ENCODE measurements around the gene PDGFRA.
"Not testable (repeated sequence)": the region's sequence is repeated elsewhere in the genome, so short reads cannot be mapped to it uniquely, and the experiment has no call there.

The PDGFRA gene

GRCh38 chr4:54227256-54228055 is 1.6 kb upstream of the PDGFRA start:
- DNase-seq (ENCODE audit: low spot score): peak; percentile 48

GRCh38 chr4:54228056-54228527 is 1.0 kb upstream of the PDGFRA start:
- peak; percentile 59 for DNase-seq (ENCODE audit: low spot score)

GRCh38 chr4:54228546-54228945 is 547 bp upstream of the PDGFRA start:
- no peak for DNase-seq (ENCODE audit: low spot score)

DNA sequence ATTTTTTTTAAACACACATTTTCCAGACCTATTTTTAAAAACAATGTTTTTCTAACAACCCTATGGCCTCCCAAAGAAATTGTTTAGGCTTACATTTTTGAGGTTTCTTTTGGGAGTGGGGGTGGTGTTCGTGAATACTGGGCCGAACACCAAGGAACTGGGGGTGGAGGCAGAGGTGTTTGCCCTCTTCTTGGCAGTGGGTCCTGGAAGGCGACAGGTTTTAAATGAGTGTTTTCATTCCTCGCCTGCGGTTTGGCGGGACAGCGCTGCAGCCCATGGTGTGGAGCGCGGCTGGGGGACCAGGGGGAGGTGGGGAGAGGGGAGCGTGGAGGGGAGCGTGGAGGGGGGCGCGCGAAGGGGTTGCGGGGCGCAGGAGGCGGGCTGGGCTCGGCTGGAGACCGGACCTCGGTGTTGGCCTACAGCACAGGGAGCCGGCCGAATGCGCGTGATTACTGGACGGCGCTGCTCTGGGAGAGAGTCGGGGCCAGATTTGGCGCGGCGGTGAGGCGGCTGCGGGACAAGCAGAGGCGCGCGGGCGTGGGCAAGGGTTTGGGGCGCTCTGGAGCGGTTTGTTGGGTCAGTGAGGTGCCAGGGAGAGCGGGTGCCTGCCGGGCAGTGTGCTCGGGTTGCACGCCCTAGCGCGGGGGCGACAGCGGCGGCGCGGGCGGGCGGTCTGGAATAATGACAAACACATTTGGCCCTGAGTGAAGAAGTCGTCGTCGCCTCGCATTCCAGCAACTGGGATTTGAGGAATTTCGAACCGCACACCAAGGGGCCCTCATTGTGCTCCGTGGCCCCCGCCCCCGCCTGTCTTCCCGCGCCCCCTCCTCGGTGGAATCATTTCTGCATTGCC is 764 bp downstream of the PDGFRA start:
- no peak for DNase-seq (ENCODE audit: low spot score)

DNA sequence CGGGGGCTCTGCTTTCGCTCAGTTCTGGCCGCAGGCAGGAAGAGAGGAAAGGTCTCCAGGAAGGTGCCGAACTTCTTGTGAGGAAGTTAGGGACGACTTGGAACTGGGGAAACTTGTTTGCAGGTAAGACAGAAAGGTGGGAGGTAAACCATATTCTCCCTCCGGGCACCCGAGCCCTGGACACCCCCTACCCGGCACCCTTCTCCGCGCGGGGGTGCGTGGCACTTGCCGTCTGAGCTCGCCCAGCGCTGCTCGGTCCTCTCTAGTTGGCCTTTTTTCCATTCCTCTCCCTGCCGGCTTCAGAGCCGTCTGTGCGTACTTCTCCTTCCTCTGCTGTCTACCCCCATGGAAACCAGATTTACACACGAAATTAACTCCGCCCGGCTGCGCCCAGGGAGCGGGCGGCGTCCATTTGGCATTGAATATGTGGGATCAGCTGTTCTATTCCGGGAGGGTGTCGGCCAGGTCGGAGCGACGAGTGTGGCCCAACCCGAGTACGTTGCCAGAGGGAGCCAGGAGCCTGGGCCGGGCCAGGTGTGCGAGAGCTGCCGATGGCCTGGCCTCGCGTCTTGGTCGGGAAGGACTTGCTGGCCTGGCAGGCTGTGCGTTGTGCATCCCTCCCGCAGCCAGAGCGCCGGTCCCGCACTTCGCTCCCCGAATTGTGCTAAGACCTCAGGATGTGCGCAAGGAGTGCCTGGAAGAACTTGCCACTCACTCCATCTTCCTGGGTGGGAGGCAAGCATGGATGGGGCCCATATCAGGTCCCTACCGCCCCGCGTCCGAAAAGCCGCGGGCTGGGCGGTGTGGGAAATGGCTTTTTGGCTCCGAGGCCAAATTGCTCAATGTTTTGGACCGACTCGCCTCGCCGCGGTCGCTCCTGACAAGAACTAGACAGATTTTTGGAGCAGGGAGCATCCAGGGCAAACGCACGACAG is 1.7 kb downstream of the PDGFRA start:
- DNase-seq (ENCODE audit: low spot score): no peak

GRCh38 chr4:54231419-54231767 is 2.3 kb downstream of the PDGFRA start:
- DNase-seq (ENCODE audit: low spot score): no peak

DNA sequence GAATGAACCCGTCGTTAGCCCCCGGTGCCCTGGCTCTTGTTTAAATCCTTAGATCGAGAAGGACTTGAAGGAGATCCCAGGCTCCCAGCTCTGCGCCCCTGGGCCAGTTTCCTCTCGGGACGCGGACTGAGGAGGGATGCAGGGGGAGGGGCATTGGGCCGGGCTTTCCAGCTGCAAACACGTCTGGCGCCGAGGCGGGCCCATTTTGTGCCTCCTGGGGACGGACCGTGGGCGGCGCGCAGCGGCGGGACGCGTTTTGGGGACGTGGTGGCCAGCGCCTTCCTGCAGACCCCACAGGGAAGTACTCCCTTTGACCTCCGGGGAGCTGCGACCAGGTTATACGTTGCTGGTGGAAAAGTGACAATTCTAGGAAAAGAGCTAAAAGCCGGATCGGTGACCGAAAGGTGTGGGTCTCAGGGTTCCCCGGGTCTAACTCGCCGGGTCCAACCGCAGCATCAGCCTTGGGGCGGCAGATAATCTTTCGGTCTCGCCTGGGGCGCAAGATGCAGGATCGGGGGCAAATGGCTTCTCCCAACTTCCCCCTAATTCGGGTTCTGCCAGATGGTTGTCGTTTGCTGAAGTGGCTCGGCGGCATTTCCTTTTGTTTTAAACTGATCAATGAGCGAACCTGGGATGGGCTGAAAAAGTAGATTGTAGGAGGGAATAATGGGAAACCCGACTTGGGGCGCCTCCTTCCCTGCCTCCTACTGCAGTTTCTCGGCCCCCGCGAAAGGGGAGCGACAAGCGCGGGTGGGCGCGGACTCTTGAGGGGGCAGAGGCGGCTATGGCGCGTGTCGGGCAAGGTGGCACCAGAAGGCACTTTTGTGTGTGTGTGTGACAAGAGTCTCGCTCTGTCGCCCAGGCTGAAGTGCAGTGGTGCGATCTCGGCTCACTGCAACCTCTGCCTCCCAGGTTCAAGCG is 2.9 kb downstream of the PDGFRA start:
- DNase-seq (ENCODE audit: low spot score): no peak

- DNase-seq (ENCODE audit: low spot score): peak; percentile 65
Observed at GRCh38 chr4:54233277-54233696, 4.2 kb downstream of the PDGFRA start.

DNA sequence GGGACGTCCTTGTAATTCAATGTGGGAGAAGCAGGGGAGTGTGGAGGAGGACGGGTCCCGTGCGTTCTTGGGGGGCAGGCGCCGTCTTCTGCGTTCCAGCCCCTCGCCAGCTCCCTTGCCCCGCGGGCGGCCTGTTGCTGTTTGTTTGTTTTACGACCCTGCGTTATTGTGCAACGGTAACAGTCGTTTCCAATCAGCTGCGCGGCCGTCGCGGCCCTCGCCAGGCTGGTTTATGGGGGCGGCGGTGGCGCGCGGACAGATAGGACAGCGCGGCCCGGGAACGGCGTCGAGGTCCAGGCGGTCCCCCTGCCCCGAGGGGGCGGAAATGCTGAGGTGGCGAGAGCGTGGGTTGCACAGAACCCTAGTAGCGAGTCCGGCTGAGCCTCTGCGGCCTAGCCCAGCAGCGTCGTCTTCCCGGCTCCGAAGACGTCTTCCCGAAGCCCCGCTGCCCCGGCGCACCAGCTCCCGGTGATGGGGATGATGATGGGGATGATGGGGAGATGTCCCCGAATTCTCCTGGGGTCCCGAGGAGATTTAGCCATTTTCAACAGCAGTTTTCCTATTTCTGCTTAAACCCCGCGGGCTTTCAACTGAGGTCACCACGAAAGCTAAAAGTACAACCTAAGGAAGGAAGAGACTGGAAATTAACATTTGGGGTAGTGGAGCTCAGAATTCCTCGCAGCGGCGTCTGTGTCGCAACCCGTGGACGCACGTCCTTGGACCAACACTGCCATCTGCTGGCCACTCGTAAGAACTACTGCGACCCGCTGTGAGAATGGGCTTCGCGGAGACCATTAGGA is 4.8 kb downstream of the PDGFRA start:
- DNase-seq (ENCODE audit: low spot score): peak; percentile 72

- DNase-seq (ENCODE audit: low spot score): no peak
Observed at GRCh38 chr4:54234497-54235205, 5.6 kb downstream of the PDGFRA start.

DNA sequence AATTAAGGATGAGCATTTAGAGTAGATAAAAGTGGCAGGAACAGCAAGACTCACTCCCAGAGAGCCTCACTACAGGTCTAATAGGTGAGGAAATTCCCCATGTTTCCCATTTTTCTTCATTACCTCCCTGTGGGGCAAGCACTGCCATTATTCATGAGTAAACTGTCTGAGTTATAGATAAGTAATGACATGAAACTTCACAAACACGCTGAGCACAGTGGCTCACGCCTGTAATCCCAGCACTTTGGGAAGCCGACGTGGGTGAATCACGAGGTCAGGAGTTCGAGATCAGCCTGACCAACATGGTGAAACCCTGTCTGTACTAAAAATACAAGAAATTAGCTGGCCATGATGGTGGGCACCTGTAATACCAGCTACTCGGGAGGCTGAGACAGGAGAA is 7.2 kb downstream of the PDGFRA start:
- DNase-seq (ENCODE audit: low spot score): not testable (repeated sequence)

- no peak for DNase-seq (ENCODE audit: low spot score)
Observed at GRCh38 chr4:54237770-54238169, 8.7 kb downstream of the PDGFRA start.

GRCh38 chr4:54238389-54238788 is 9.3 kb downstream of the PDGFRA start:
- DNase-seq (ENCODE audit: low spot score): no peak

DNA sequence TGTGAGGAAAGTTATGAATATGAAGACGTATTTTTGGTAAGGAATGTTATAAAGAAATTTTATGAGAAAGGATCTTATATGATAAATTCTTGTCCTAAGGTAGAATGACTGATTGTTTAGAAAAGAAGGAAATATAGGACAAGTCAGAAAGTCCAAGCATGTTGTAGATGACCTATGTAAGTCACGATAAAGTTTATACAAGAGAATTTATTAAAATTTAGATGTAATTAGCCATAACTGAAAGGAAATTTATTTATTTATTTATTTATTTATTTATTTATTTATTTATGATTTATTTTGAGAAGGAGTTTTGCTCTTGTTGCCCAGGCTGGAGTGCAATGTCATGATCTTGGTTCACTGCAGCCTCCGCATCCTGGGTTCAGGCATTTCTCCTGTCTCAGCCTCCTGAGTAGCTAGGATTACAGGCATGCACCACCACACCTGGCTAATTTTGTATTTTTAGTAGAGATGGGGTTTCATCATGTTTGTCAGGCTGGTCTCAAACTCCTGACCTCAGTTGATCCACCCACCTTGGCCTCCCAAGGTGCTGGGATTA is 12.3 kb downstream of the PDGFRA start:
- not testable (repeated sequence) for DNase-seq (ENCODE audit: low spot score)

GRCh38 chr4:54243541-54243940 is 14.4 kb downstream of the PDGFRA start:
- not testable (repeated sequence) for DNase-seq (ENCODE audit: low spot score)

DNA sequence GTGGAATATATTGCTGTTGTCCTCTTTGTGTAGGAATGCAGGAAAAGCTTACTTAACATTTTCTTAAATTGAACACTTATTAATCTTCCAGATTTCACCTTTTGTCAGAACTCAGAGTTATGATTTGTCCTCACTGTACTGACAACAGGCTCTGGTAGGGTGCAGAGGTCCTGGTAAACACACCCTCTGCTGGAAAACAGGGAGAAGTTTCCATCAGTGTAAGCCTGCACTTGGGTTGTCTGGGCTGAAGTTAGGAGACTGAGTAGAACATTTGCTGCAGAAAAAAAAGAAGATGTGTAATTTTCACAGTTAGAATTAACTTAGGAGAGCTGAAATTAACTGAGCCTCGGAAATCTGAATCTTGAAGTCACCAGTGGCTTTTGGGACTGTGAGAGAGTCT is 23.2 kb downstream of the PDGFRA start:
- not testable (repeated sequence) for DNase-seq (ENCODE audit: low spot score)

DNA sequence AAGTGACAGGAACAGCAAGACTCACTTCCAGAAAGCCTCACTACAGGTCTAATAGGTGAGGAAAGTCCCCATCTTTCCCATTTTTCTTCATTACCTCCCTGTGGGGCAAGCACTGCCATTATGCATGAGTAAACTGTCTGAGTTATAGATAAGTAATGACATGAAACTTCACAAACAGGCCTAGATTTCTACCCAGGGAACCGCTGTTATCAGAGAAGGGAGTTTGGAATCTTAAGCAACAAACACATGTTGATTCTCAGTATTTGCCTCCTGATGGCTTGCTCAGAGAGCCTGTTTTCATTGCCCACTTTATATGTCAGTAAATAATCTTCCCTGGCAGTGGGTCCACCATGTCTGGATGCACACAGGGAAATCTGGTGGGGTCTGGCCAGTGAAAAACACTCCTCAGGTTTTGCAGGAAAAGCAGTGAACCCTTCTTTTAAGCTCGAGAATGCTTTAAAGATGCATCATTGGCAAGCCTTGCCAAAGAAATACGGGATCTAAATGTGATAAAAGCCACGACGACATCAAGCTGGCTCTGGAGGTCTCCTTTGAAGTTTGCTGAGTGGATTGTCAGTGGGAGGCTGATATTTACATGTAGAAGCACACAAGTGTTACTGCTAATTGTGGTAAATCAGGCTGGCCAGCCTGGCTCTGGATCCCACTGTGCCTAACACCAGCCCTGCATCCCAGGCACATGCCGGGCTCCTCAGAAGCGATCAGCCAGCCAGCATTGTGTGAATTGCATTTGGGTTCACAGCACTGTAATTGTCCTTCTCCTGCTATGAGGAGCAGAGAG is 25.2 kb downstream of the PDGFRA start:
- no peak for DNase-seq (ENCODE audit: low spot score)

DNA sequence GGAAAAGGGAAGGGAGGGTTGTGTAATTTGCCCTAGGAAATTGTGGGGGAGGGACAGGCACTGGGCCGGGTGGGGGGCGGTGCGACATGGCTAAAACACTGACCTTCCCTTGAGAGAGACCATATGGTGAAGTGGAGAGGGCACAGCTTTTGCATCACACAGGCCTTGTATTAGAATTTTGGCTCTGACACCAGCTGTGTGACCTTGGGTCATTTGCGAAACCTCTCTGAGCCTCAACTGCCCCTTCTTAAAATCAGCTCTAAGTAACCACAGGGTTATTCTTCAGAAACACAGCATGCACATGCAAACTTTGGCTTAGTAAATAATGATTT is 25.8 kb downstream of the PDGFRA start:
- no peak for DNase-seq (ENCODE audit: low spot score)
